ENCODE data around the gene ABI1.

DNA sequence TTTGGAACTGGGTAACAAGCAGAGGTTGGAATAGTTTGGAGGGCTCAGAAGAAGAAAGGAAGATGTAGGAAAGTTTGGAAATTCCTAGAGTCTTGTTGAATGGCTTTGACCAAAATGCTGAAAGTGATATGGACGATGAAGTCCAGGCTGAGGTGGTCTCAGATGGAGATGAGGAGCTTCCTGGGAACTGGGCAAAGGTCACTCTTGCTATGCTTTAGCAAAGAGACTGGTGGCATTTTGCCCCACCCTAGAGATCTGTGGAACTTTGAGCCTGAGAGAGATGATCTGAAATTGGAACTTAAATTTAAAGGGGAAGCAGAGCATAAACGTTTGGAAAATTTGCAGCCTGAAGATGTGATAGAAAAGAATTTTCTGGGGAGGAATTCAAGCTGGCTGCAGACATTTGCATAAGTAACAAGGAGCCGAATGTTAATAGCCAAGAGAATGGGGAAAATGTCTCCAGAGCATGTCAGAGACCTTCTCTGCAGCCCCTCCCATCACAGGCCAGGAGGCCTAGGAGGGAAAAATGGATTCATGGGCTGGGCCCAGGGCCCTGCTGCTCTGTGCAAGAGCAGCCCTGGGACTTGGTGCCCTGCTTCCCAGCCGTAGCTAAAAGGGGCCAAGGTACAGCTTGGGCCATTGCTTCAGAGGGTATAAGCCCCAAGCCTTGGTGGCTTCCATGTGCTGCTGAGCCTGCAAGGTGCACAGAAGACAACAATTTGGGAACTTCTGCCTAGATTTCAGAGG lies 159.7 kb downstream of the ABI1 start:
- TF ChIP-seq CTCF (IDR thresholded peaks at IDR 0.05; ENCODE audit: low read length) (no peak), EZH2 (optimal IDR thresholded peaks at IDR 0.05; ENCODE audit: low read depth, low read length) (no peak)
